Suprapubic skin (tissue), 4 donors: ENCODE measurements around the gene RNPEP. TPM values are rescaled to one million over a fixed set of nuclear protein-coding genes. Genes with fewer than 3 reads are reported as not detected.
A peak's percentile ranks its signal among the peaks of the same experiment; 100 is the strongest.

Experiments
- DNase-seq, 2 donors: peaks; one replicate each; pipeline ENCODE4 v3.0.0-alpha.2; 2019; ENCODE audit warnings: low spot score in 2 of 2
- H3K27ac ChIP-seq: fragments of 200-600 bp; sonication (generic); one replicate; pipeline ENCODE4 v1.5.1; 2019
- H3K27me3 ChIP-seq: fragments of 200-600 bp; sonication (generic); one replicate; pipeline ENCODE4 v1.5.1; 2019
- H3K36me3 ChIP-seq: fragments of 200-600 bp; sonication (generic); one replicate; pipeline ENCODE4 v1.5.1; 2019
- H3K4me1 ChIP-seq: fragments of 200-600 bp; sonication (generic); one replicate; pipeline ENCODE4 v1.5.1; 2019
- H3K4me3 ChIP-seq: fragments of 200-600 bp; sonication (generic); one replicate; pipeline ENCODE4 v1.5.1; 2019; ENCODE audit warnings: mild to moderate bottlenecking
- H3K9me3 ChIP-seq: fragments of 200-600 bp; sonication (generic); one replicate; pipeline ENCODE4 v1.5.1; 2019
- CTCF ChIP-seq, 2 donors: fragments of 200-600 bp in 1 of 2; fragments of 450-650 bp in 1 of 2; sonication (generic) in 1 of 2; IDR thresholded peaks; one replicate each; pipeline ENCODE4 v1.5.1; 2016 to 2019; ENCODE audit warnings: antibody characterized with exemption in 2 of 2, mild to moderate bottlenecking in 1 of 2, moderate library complexity in 1 of 2
- EP300 ChIP-seq: sonication (generic); formaldehyde crosslinking; IDR thresholded peaks from one replicate; pipeline ENCODE4 v1.6.1; 2017; ENCODE audit warnings: antibody characterized with exemption
- POLR2A ChIP-seq, 2 donors: fragments of 450-650 bp; IDR thresholded peaks; one replicate each; pipeline ENCODE4 v1.6.1; 2017; ENCODE audit warnings: antibody characterized with exemption in 2 of 2, mild to moderate bottlenecking in 2 of 2, moderate library complexity in 2 of 2
- POLR2AphosphoS5 ChIP-seq, 3 donors: sonication (generic); formaldehyde crosslinking; IDR thresholded peaks; one replicate each; pipeline ENCODE4 v1.6.1; 2017; ENCODE audit warnings: antibody characterized with exemption in 3 of 3
- WGBS: methylation state at CpG from one replicate; pipeline ENCODE4 v1.1.5; 2018; 5-methylcytosine and 5-hydroxymethylcytosine counted together
- total RNA-seq, 4 donors: library from RNA; depleted of rRNA; stranded (reverse); fragments of >200 nt; gene quantifications; one replicate each; pipeline ENCODE4 v1.1.0, GENCODE V29; 2016

The RNPEP gene
- total RNA-seq, 4 donors from 2014 or later, result 53.3 to 107 (median 74.1) TPM

- TF ChIP-seq CTCF (IDR thresholded peaks at IDR 0.05), result peak; percentile 75 to 77
- no peak for TF ChIP-seq EP300
- peaks cover 30% of the 10 kb centered on the region for H3K36me3 ChIP-seq
- WGBS, result 15% methylated on average over 6 of the region's 11 CpGs
Observed at GRCh38 chr1:202009326-202010179, 27.1 kb downstream of the RNPEP start.

GRCh38 chr1:202010180-202011015 lies 27.9 kb downstream of the RNPEP start, which contains the start of gene ELF3:
Gene ELF3, plus strand, starts transcription at chr1:202010587. Its CDS starts 550 bp downstream, at chr1:202011137.
- Histone ChIP-seq H3K4me1 (peaks cover 39% of the 10 kb centered on the region), H3K4me3 (peak within 1 kb of the TSS; percentile 34), H3K27ac (peak within 1 kb of the TSS; percentile 75), H3K27me3 (no peaks in the 10 kb centered on the region), H3K36me3 (peaks cover 27% of the 10 kb centered on the region), H3K9me3 (no peaks in the 10 kb centered on the region)
- 61% methylated on average over 5 of the region's 24 CpGs for WGBS
- no peak for TF ChIP-seq POLR2AphosphoS5 (IDR thresholded peaks at IDR 0.05)
- TF ChIP-seq POLR2A (IDR thresholded peaks at IDR 0.05), result peak in 1 of 2 donors; percentile 59
- DNase-seq, result no peak

More at GRCh38 chr1:202009326-202010179, 27.1 kb downstream of the RNPEP start:
- H3K4me1 ChIP-seq, result peaks cover 39% of the 10 kb centered on the region
- no peaks in the 10 kb centered on the region for H3K27me3 ChIP-seq
- H3K9me3 ChIP-seq, result no peaks in the 10 kb centered on the region
- H3K27ac ChIP-seq, result peak overlapping the region; percentile 39
- no peak overlapping the region for H3K4me3 ChIP-seq
- peak in 1 of 2 donors; percentile 73 for DNase-seq

- H3K4me3 ChIP-seq, result peak overlapping the region; percentile 34
- H3K27ac ChIP-seq, result no peak overlapping the region
- peaks cover 20% of the 10 kb centered on the region for H3K36me3 ChIP-seq
Observed at GRCh38 chr1:202011994-202012393, 29.5 kb downstream of the RNPEP start.

GRCh38 chr1:202012544-202013478 lies 30.4 kb downstream of the RNPEP start:
- no peaks in the 10 kb centered on the region for H3K27me3 ChIP-seq
- H3K27ac ChIP-seq, result no peak overlapping the region
- peaks cover 28% of the 10 kb centered on the region for H3K4me1 ChIP-seq
- H3K36me3 ChIP-seq, result peaks cover 16% of the 10 kb centered on the region
- DNase-seq, result no peak
- no peak for TF ChIP-seq EP300
- TF ChIP-seq POLR2A (IDR thresholded peaks at IDR 0.05), result no peak
- no peak for TF ChIP-seq CTCF (IDR thresholded peaks at IDR 0.05)
- no peak for TF ChIP-seq POLR2AphosphoS5 (IDR thresholded peaks at IDR 0.05)
- no peaks in the 10 kb centered on the region for H3K9me3 ChIP-seq
- H3K4me3 ChIP-seq, result peak overlapping the region; percentile 34
- 95% methylated on average over 18 of the region's 35 CpGs for WGBS

More at GRCh38 chr1:202011994-202012393, 29.5 kb downstream of the RNPEP start:
- Histone ChIP-seq H3K27me3 (no peaks in the 10 kb centered on the region), H3K9me3 (no peaks in the 10 kb centered on the region), H3K4me1 (peaks cover 36% of the 10 kb centered on the region)
- WGBS, result 97% methylated on average over 6 of the region's 11 CpGs
- TF ChIP-seq POLR2AphosphoS5 (IDR thresholded peaks at IDR 0.05) (no peak), POLR2A (IDR thresholded peaks at IDR 0.05) (no peak), CTCF (IDR thresholded peaks at IDR 0.05) (no peak)
- no peak for DNase-seq

- Histone ChIP-seq H3K4me3 (peak overlapping the region; percentile 34), H3K9me3 (no peaks in the 10 kb centered on the region), H3K27ac (no peak overlapping the region), H3K36me3 (peaks cover 16% of the 10 kb centered on the region), H3K27me3 (no peaks in the 10 kb centered on the region), H3K4me1 (peaks cover 28% of the 10 kb centered on the region)
- TF ChIP-seq POLR2A (IDR thresholded peaks at IDR 0.05) (no peak), EP300 (no peak), POLR2AphosphoS5 (IDR thresholded peaks at IDR 0.05) (no peak), CTCF (IDR thresholded peaks at IDR 0.05) (no peak)
- no peak for DNase-seq
- WGBS, result 90% methylated on average over 11 of the region's 12 CpGs
Observed at GRCh38 chr1:202013603-202014002, 31.2 kb downstream of the RNPEP start.
